GM23338 (cell line): ENCODE results near the gene ACTN2. TPM values are rescaled to one million over a fixed set of nuclear protein-coding genes. Genes with fewer than 3 reads are reported as not detected.

Experiments used
- ATAC-seq: fragments of 200-7000 bp; cut with Tn5 transposase; 3 replicates; pipeline ENCODE4 v1.9.1; 2020
- DNase-seq: peaks from one replicate; pipeline ENCODE4 v3.0.0-alpha.2; 2015; ENCODE audit warnings: low spot score
- H2AFZ ChIP-seq: fragments of 200-600 bp; sonication (generic); 2 replicates; pipeline ENCODE4 v1.8.0; 2016; ENCODE audit warnings: antibody characterized with exemption, mild to moderate bottlenecking, moderate library complexity
- H3F3A ChIP-seq: fragments of 200-600 bp; sonication (generic); replicated peaks from 2 replicates; pipeline ENCODE4 v1.8.0; 2017; ENCODE audit warnings: antibody characterized with exemption, mixed run types, low read depth
- H3K27ac ChIP-seq: fragments of 200-600 bp; sonication (generic); 2 replicates; pipeline ENCODE4 v1.6.1; 2016; ENCODE audit warnings: low read depth
- H3K27me3 ChIP-seq: fragments of 200-600 bp; sonication (generic); 2 replicates; pipeline ENCODE4 v1.8.0; 2016; ENCODE audit warnings: mild to moderate bottlenecking, mixed run types, moderate library complexity; ENCODE audit not compliant: insufficient read depth
- H3K36me3 ChIP-seq: fragments of 200-600 bp; sonication (generic); 2 replicates; pipeline ENCODE4 v1.8.0; 2016; ENCODE audit warnings: mild to moderate bottlenecking; ENCODE audit not compliant: insufficient read depth
- H3K4me1 ChIP-seq: fragments of 200-600 bp; sonication (generic); 2 replicates; pipeline ENCODE4 v1.8.0; 2016; ENCODE audit warnings: mild to moderate bottlenecking, moderate library complexity; ENCODE audit not compliant: insufficient read depth
- H3K4me2 ChIP-seq: fragments of 200-600 bp; sonication (generic); 2 replicates; pipeline ENCODE4 v1.7.1; 2017; ENCODE audit warnings: mixed run types
- H3K4me3 ChIP-seq: fragments of 200-600 bp; sonication (generic); 2 replicates; pipeline ENCODE4 v1.6.1; 2016; ENCODE audit warnings: mixed run types
- H3K79me2 ChIP-seq: fragments of 200-600 bp; sonication (generic); replicated peaks from 2 replicates; pipeline ENCODE4 v1.8.0; 2017; ENCODE audit warnings: mild to moderate bottlenecking; ENCODE audit not compliant: insufficient read depth
- H3K9me2 ChIP-seq: fragments of 200-600 bp; sonication (generic); 2 replicates; pipeline ENCODE4 v1.8.0; 2017; ENCODE audit not compliant: insufficient read depth
- H4K20me1 ChIP-seq: fragments of 200-600 bp; sonication (generic); replicated peaks from 2 replicates; pipeline ENCODE4 v1.8.0; 2017; ENCODE audit warnings: mild to moderate bottlenecking; ENCODE audit not compliant: insufficient read depth
- H3K27ac Mint-ChIP-seq: 2 replicates; pipeline ENCODE4 v1.8.0; 2020; ENCODE audit warnings: inconsistent platforms, mild to moderate bottlenecking, moderate library complexity, mixed read lengths
- H3K27me3 Mint-ChIP-seq: 3 replicates; pipeline ENCODE4 v1.8.0; 2022; ENCODE audit warnings: low read depth, mild to moderate bottlenecking, moderate library complexity, mixed read lengths, inconsistent platforms; ENCODE audit not compliant: insufficient read depth, poor library complexity
- H3K36me3 Mint-ChIP-seq: 3 replicates; pipeline ENCODE4 v1.8.0; 2021; ENCODE audit warnings: low read depth, mild to moderate bottlenecking, inconsistent platforms, moderate library complexity, mixed read lengths
- H3K4me1 Mint-ChIP-seq: 3 replicates; pipeline ENCODE4 v1.8.0; 2020; ENCODE audit warnings: mild to moderate bottlenecking, inconsistent platforms, mixed read lengths
- H3K4me3 Mint-ChIP-seq: 3 replicates; pipeline ENCODE4 v1.8.0; 2021; ENCODE audit warnings: moderate library complexity, mild to moderate bottlenecking, inconsistent platforms, mixed read lengths
- H3K9me3 Mint-ChIP-seq: 3 replicates; pipeline ENCODE4 v1.8.0; 2020; ENCODE audit warnings: moderate library complexity, mild to moderate bottlenecking, inconsistent platforms, mixed read lengths
- EZH2 ChIP-seq: fragments of 200-600 bp; sonication (generic); IDR thresholded peaks from one replicate; pipeline ENCODE4 v1.8.0; 2017; ENCODE audit warnings: antibody characterized with exemption, mild to moderate bottlenecking, low read depth; ENCODE audit not compliant: unreplicated experiment
- EZH2phosphoT487 ChIP-seq: fragments of 200-600 bp; sonication (generic); IDR thresholded peaks from one replicate; pipeline ENCODE4 v1.8.1; 2018; ENCODE audit warnings: antibody characterized with exemption; ENCODE audit not compliant: unreplicated experiment
- JUNB ChIP-seq: IDR thresholded peaks from one replicate; pipeline ENCODE4 v1.6.1; 2016; ENCODE audit warnings: antibody characterized with exemption; ENCODE audit not compliant: unreplicated experiment
- NANOG ChIP-seq: IDR thresholded peaks from 2 replicates; pipeline ENCODE4 v1.6.1; 2016; ENCODE audit warnings: antibody characterized with exemption, borderline replicate concordance
- POLR2AphosphoS5 ChIP-seq: IDR thresholded peaks from 2 replicates; pipeline ENCODE4 v1.6.1; 2016; ENCODE audit warnings: antibody characterized with exemption, low read depth
- STAT1 ChIP-seq: IDR thresholded peaks from one replicate; pipeline ENCODE4 v1.6.1; 2016; ENCODE audit warnings: antibody characterized with exemption; ENCODE audit not compliant: unreplicated experiment
- ZNF114 ChIP-seq: fragments of 250-450 bp; sonication (Bioruptor Pico); IDR thresholded peaks from 2 replicates; pipeline ENCODE4 v1.5.0; 2020; ENCODE audit warnings: mild to moderate bottlenecking, moderate library complexity
- ZNF331 ChIP-seq: fragments of 250-450 bp; sonication (Bioruptor Pico); IDR thresholded peaks from 2 replicates; pipeline ENCODE4 v1.5.0; 2020; ENCODE audit warnings: low read depth, mild to moderate bottlenecking, moderate library complexity
- polyA plus RNA-seq: library from polyadenylated mRNA; unstranded; fragments of >200 nt; fragmentation: Nextera tagmentation; extraction: Ambion mirVana; gene quantifications from 2 replicates; pipeline ENCODE4 v1.2.1, GENCODE V29; 2016
- total RNA-seq: library from RNA; depleted of rRNA; stranded (reverse); fragments of >200 nt; shearing (Covaris generic); gene quantifications from 2 replicates; pipeline ENCODE4 v1.2.3, GENCODE V29; 2014
- TF ChIP-seq, protein P1 (sequence below): IDR thresholded peaks from one replicate; pipeline ENCODE4 v1.6.1; 2018; ENCODE audit warnings: antibody characterized with exemption; ENCODE audit not compliant: unreplicated experiment
- TF ChIP-seq, protein P2 (sequence below): IDR thresholded peaks from 2 replicates; pipeline ENCODE4 v1.6.1; 2016; ENCODE audit warnings: antibody characterized with exemption
- TF ChIP-seq, protein P3 (sequence below), 2 experiments: fragments of 200-600 bp in 1 of 2; sonication (generic) in 1 of 2; conservative IDR thresholded peaks; 2 replicates each; pipeline versions ENCODE4 v1.5.1 to v1.6.1; 2016 to 2017; ENCODE audit warnings: antibody characterized with exemption in 2 of 2, low read depth in 2 of 2, mild to moderate bottlenecking in 2 of 2, moderate library complexity in 1 of 2
- TF ChIP-seq, protein P4 (sequence below): fragments of 250-450 bp; sonication (Bioruptor Pico); IDR thresholded peaks from 2 replicates; pipeline ENCODE4 v1.5.0; 2020; ENCODE audit warnings: mild to moderate bottlenecking, moderate library complexity

ACTN2 gene
- total and polyA plus RNA-seq, 2 experiments from 2014 or later: 1.9 to 2.8 TPM

DNA sequence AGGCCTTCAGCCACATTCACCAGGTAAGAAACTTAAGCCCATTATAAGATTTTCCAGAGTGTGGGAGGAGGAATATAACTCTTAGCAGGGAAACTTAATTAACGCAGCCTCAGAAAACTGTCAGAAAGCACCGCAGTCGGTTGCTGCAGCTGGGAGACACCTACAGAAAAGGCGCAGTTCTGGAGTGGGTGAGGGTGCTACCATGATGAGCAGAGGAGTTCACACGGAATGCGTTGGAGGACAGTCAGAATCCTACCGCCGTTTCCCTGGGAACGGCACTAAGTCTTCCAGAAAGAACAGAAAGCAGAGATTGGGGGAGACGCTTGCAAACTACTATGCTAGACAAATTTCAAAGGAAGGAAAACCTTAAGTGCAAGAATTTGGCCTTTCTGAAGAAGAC lies 6.4 kb downstream of the ACTN2 start:
- ATAC-seq: no peak
- DNase-seq: no peak
- H3K79me2 ChIP-seq: no peaks in the 10 kb centered on the region
- no peaks in the 10 kb centered on the region for H3K9me2 ChIP-seq
- H3K36me3 Mint-ChIP-seq: no peaks in the 10 kb centered on the region
- no peak overlapping the region for H3K4me3 Mint-ChIP-seq
- H3K27ac Mint-ChIP-seq: no peak overlapping the region
- TF ChIP-seq POLR2AphosphoS5 (no peak), EZH2 (no peak), EZH2phosphoT487 (no peak), ZNF331 (no peak), JUNB (no peak), ZNF114 (no peak), NANOG (no peak), STAT1 (no peak)
- TF ChIP-seq, protein P1, sequence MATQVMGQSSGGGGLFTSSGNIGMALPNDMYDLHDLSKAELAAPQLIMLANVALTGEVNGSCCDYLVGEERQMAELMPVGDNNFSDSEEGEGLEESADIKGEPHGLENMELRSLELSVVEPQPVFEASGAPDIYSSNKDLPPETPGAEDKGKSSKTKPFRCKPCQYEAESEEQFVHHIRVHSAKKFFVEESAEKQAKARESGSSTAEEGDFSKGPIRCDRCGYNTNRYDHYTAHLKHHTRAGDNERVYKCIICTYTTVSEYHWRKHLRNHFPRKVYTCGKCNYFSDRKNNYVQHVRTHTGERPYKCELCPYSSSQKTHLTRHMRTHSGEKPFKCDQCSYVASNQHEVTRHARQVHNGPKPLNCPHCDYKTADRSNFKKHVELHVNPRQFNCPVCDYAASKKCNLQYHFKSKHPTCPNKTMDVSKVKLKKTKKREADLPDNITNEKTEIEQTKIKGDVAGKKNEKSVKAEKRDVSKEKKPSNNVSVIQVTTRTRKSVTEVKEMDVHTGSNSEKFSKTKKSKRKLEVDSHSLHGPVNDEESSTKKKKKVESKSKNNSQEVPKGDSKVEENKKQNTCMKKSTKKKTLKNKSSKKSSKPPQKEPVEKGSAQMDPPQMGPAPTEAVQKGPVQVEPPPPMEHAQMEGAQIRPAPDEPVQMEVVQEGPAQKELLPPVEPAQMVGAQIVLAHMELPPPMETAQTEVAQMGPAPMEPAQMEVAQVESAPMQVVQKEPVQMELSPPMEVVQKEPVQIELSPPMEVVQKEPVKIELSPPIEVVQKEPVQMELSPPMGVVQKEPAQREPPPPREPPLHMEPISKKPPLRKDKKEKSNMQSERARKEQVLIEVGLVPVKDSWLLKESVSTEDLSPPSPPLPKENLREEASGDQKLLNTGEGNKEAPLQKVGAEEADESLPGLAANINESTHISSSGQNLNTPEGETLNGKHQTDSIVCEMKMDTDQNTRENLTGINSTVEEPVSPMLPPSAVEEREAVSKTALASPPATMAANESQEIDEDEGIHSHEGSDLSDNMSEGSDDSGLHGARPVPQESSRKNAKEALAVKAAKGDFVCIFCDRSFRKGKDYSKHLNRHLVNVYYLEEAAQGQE: no peak
- TF ChIP-seq, protein P2, sequence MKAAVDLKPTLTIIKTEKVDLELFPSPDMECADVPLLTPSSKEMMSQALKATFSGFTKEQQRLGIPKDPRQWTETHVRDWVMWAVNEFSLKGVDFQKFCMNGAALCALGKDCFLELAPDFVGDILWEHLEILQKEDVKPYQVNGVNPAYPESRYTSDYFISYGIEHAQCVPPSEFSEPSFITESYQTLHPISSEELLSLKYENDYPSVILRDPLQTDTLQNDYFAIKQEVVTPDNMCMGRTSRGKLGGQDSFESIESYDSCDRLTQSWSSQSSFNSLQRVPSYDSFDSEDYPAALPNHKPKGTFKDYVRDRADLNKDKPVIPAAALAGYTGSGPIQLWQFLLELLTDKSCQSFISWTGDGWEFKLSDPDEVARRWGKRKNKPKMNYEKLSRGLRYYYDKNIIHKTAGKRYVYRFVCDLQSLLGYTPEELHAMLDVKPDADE: no peak
- TF ChIP-seq, protein P3, sequence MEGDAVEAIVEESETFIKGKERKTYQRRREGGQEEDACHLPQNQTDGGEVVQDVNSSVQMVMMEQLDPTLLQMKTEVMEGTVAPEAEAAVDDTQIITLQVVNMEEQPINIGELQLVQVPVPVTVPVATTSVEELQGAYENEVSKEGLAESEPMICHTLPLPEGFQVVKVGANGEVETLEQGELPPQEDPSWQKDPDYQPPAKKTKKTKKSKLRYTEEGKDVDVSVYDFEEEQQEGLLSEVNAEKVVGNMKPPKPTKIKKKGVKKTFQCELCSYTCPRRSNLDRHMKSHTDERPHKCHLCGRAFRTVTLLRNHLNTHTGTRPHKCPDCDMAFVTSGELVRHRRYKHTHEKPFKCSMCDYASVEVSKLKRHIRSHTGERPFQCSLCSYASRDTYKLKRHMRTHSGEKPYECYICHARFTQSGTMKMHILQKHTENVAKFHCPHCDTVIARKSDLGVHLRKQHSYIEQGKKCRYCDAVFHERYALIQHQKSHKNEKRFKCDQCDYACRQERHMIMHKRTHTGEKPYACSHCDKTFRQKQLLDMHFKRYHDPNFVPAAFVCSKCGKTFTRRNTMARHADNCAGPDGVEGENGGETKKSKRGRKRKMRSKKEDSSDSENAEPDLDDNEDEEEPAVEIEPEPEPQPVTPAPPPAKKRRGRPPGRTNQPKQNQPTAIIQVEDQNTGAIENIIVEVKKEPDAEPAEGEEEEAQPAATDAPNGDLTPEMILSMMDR (conservative IDR thresholded peaks at IDR 0.05; ENCODE audit: low read depth in 2 of 2): no peak
- TF ChIP-seq, protein P4, sequence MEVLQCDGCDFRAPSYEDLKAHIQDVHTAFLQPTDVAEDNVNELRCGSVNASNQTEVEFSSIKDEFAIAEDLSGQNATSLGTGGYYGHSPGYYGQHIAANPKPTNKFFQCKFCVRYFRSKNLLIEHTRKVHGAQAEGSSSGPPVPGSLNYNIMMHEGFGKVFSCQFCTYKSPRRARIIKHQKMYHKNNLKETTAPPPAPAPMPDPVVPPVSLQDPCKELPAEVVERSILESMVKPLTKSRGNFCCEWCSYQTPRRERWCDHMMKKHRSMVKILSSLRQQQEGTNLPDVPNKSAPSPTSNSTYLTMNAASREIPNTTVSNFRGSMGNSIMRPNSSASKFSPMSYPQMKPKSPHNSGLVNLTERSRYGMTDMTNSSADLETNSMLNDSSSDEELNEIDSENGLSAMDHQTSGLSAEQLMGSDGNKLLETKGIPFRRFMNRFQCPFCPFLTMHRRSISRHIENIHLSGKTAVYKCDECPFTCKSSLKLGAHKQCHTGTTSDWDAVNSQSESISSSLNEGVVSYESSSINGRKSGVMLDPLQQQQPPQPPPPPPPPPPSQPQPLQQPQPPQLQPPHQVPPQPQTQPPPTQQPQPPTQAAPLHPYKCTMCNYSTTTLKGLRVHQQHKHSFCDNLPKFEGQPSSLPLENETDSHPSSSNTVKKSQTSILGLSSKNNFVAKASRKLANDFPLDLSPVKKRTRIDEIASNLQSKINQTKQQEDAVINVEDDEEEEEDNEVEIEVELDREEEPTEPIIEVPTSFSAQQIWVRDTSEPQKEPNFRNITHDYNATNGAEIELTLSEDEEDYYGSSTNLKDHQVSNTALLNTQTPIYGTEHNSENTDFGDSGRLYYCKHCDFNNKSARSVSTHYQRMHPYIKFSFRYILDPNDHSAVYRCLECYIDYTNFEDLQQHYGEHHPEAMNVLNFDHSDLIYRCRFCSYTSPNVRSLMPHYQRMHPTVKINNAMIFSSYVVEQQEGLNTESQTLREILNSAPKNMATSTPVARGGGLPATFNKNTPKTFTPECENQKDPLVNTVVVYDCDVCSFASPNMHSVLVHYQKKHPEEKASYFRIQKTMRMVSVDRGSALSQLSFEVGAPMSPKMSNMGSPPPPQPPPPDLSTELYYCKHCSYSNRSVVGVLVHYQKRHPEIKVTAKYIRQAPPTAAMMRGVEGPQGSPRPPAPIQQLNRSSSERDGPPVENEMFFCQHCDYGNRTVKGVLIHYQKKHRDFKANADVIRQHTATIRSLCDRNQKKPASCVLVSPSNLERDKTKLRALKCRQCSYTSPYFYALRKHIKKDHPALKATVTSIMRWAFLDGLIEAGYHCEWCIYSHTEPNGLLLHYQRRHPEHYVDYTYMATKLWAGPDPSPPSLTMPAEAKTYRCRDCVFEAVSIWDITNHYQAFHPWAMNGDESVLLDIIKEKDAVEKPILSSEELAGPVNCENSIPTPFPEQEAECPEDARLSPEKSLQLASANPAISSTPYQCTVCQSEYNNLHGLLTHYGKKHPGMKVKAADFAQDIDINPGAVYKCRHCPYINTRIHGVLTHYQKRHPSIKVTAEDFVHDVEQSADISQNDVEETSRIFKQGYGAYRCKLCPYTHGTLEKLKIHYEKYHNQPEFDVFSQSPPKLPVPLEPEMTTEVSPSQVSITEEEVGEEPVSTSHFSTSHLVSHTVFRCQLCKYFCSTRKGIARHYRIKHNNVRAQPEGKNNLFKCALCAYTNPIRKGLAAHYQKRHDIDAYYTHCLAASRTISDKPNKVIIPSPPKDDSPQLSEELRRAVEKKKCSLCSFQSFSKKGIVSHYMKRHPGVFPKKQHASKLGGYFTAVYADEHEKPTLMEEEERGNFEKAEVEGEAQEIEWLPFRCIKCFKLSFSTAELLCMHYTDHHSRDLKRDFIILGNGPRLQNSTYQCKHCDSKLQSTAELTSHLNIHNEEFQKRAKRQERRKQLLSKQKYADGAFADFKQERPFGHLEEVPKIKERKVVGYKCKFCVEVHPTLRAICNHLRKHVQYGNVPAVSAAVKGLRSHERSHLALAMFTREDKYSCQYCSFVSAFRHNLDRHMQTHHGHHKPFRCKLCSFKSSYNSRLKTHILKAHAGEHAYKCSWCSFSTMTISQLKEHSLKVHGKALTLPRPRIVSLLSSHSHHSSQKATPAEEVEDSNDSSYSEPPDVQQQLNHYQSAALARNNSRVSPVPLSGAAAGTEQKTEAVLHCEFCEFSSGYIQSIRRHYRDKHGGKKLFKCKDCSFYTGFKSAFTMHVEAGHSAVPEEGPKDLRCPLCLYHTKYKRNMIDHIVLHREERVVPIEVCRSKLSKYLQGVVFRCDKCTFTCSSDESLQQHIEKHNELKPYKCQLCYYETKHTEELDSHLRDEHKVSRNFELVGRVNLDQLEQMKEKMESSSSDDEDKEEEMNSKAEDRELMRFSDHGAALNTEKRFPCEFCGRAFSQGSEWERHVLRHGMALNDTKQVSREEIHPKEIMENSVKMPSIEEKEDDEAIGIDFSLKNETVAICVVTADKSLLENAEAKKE: no peak
- H2AFZ ChIP-seq: no peak overlapping the region
- H3K27me3 Mint-ChIP-seq: peaks cover 7% of the 10 kb centered on the region
- peaks cover 12% of the 10 kb centered on the region for H3K27me3 ChIP-seq
- no peaks in the 10 kb centered on the region for H3K36me3 ChIP-seq
- H3K4me1 Mint-ChIP-seq: no peaks in the 10 kb centered on the region; the same call in 2 of the 3 replicates
- no peak overlapping the region for H3K4me2 ChIP-seq
- H3K27ac ChIP-seq: no peak overlapping the region
- H3K9me3 Mint-ChIP-seq: no peaks in the 10 kb centered on the region
- H4K20me1 ChIP-seq: 0 out of 2 replicates have a peak, but pooled peaks cover 3% of the 10 kb centered on the region
- H3F3A ChIP-seq: no peaks in the 10 kb centered on the region
- H3K4me1 ChIP-seq: no peaks in the 10 kb centered on the region
- no peak overlapping the region for H3K4me3 ChIP-seq
